ENCODE results near the gene BBS4.

The BBS4 gene

GRCh38 chr15:72698938-72699337 lies 12.9 kb downstream of the BBS4 start:
- TF ChIP-seq SIN3A (IDR thresholded peaks at IDR 0.05; ENCODE audit: borderline replicate concordance, insufficient read depth, low read length), result no peak
- TF ChIP-seq REST (IDR thresholded peaks at IDR 0.05; ENCODE audit: insufficient read depth in 1 of 2, low read depth in 2 of 2, low read length in 2 of 2), result no peak
- no peak for TF ChIP-seq FOXP2 (optimal IDR thresholded peaks at IDR 0.05; ENCODE audit: borderline replicate concordance, extremely low read depth, extremely low read length, insufficient read depth)
- TF ChIP-seq TAF1 (IDR thresholded peaks at IDR 0.05; ENCODE audit: borderline replicate concordance, insufficient read depth, low read length), result no peak

- TF ChIP-seq POLR2AphosphoS5 (IDR thresholded peaks at IDR 0.05; ENCODE audit: low read depth, low read length) (no peak), FOXP2 (optimal IDR thresholded peaks at IDR 0.05; ENCODE audit: borderline replicate concordance, extremely low read depth, extremely low read length, insufficient read depth) (no peak), TAF1 (IDR thresholded peaks at IDR 0.05; ENCODE audit: borderline replicate concordance, insufficient read depth, low read length) (no peak), SIN3A (IDR thresholded peaks at IDR 0.05; ENCODE audit: borderline replicate concordance, insufficient read depth, low read length) (no peak), REST (IDR thresholded peaks at IDR 0.05; ENCODE audit: insufficient read depth in 1 of 2, low read depth in 2 of 2, low read length in 2 of 2) (no peak)
Measured at GRCh38 chr15:72700076-72700475, 14.1 kb downstream of the BBS4 start.

- TF ChIP-seq FOXP2 (optimal IDR thresholded peaks at IDR 0.05; ENCODE audit: borderline replicate concordance, extremely low read depth, extremely low read length, insufficient read depth), result no peak
- TF ChIP-seq REST (IDR thresholded peaks at IDR 0.05; ENCODE audit: insufficient read depth in 1 of 2, low read depth in 2 of 2, low read length in 2 of 2), result no peak
- no peak for TF ChIP-seq TAF1 (IDR thresholded peaks at IDR 0.05; ENCODE audit: borderline replicate concordance, insufficient read depth, low read length)
- no peak for TF ChIP-seq SIN3A (IDR thresholded peaks at IDR 0.05; ENCODE audit: borderline replicate concordance, insufficient read depth, low read length)
- TF ChIP-seq POLR2AphosphoS5 (IDR thresholded peaks at IDR 0.05; ENCODE audit: low read depth, low read length), result no peak
Measured at GRCh38 chr15:72706266-72706665, 20.3 kb downstream of the BBS4 start.

- TF ChIP-seq TAF1 (IDR thresholded peaks at IDR 0.05; ENCODE audit: borderline replicate concordance, insufficient read depth, low read length), result no peak
- no peak for TF ChIP-seq FOXP2 (optimal IDR thresholded peaks at IDR 0.05; ENCODE audit: borderline replicate concordance, extremely low read depth, extremely low read length, insufficient read depth)
- no peak for TF ChIP-seq REST (IDR thresholded peaks at IDR 0.05; ENCODE audit: insufficient read depth in 1 of 2, low read depth in 2 of 2, low read length in 2 of 2)
- TF ChIP-seq POLR2AphosphoS5 (IDR thresholded peaks at IDR 0.05; ENCODE audit: low read depth, low read length), result no peak
- TF ChIP-seq SIN3A (IDR thresholded peaks at IDR 0.05; ENCODE audit: borderline replicate concordance, insufficient read depth, low read length), result no peak
Measured at GRCh38 chr15:72722071-72722696, 36.2 kb downstream of the BBS4 start.
